ENCODE data around the gene UNC5C. TPM values are rescaled to one million over a fixed set of nuclear protein-coding genes. Genes with fewer than 3 reads are reported as not detected.

The UNC5C gene
- total RNA-seq, 1 experiment from 2014 or later: not detected

- DNase-seq (ENCODE audit: low read depth): no peak
Observed at GRCh38 chr4:95522682-95523530, 25.9 kb downstream of the UNC5C start.

GRCh38 chr4:95517576-95518345 is 31.0 kb downstream of the UNC5C start:
- no peak for DNase-seq (ENCODE audit: low read depth)

- DNase-seq (ENCODE audit: low read depth): no peak
Observed at GRCh38 chr4:95516528-95517017, 32.2 kb downstream of the UNC5C start.

GRCh38 chr4:95515589-95515988 is 33.2 kb downstream of the UNC5C start:
- DNase-seq (ENCODE audit: low read depth): no peak

- no peak for DNase-seq (ENCODE audit: low read depth)
Observed at GRCh38 chr4:95513022-95513421, 35.8 kb downstream of the UNC5C start.

GRCh38 chr4:95511477-95511876 is 37.3 kb downstream of the UNC5C start:
- DNase-seq (ENCODE audit: low read depth): no peak

GRCh38 chr4:95510877-95511276 is 37.9 kb downstream of the UNC5C start:
- DNase-seq (ENCODE audit: low read depth): no peak

- DNase-seq (ENCODE audit: low read depth): no peak
Observed at GRCh38 chr4:95510145-95510544, 38.6 kb downstream of the UNC5C start.

- DNase-seq (ENCODE audit: low read depth): no peak
Observed at GRCh38 chr4:95508421-95508820, 40.4 kb downstream of the UNC5C start.

- DNase-seq (ENCODE audit: low read depth): no peak
Observed at GRCh38 chr4:95507561-95507960, 41.2 kb downstream of the UNC5C start.

- DNase-seq (ENCODE audit: low read depth): no peak
Observed at GRCh38 chr4:95507147-95507546, 41.6 kb downstream of the UNC5C start.

GRCh38 chr4:95506264-95506663 is 42.5 kb downstream of the UNC5C start:
- DNase-seq (ENCODE audit: low read depth): peak; percentile 62

- DNase-seq (ENCODE audit: low read depth): no peak
Observed at GRCh38 chr4:95505799-95506198, 43.0 kb downstream of the UNC5C start.

- peak; percentile 48 for DNase-seq (ENCODE audit: low read depth)
Observed at GRCh38 chr4:95505151-95505550, 43.6 kb downstream of the UNC5C start.

GRCh38 chr4:95504501-95504900 is 44.3 kb downstream of the UNC5C start:
- DNase-seq (ENCODE audit: low read depth): no peak

- DNase-seq (ENCODE audit: low read depth): no peak
Observed at GRCh38 chr4:95500361-95500760, 48.4 kb downstream of the UNC5C start.

GRCh38 chr4:95499291-95499696 is 49.5 kb downstream of the UNC5C start:
- DNase-seq (ENCODE audit: low read depth): no peak

- DNase-seq (ENCODE audit: low read depth): no peak
Observed at GRCh38 chr4:95494186-95494585, 54.6 kb downstream of the UNC5C start.

- no peak for DNase-seq (ENCODE audit: low read depth)
Observed at GRCh38 chr4:95478679-95479078, 70.1 kb downstream of the UNC5C start.

- DNase-seq (ENCODE audit: low read depth): no peak
Observed at GRCh38 chr4:95476121-95476520, 72.7 kb downstream of the UNC5C start.

GRCh38 chr4:95472534-95472933 is 76.2 kb downstream of the UNC5C start:
- no peak for DNase-seq (ENCODE audit: low read depth)

GRCh38 chr4:95470622-95471021 is 78.2 kb downstream of the UNC5C start:
- DNase-seq (ENCODE audit: low read depth): no peak

- no peak for DNase-seq (ENCODE audit: low read depth)
Observed at GRCh38 chr4:95469617-95470016, 79.2 kb downstream of the UNC5C start.

All from Daoy (cell line).